Activated B cell treated with CpG ODN at 0.5 μM for 24 hours (primary cell): ENCODE results near the gene DUS3L. TPM values are rescaled to one million over a fixed set of nuclear protein-coding genes. Genes with fewer than 3 reads are reported as not detected.

Source experiments
- ATAC-seq: fragments of 200-7000 bp; cut with Tn5 transposase; one replicate; pipeline ENCODE4 v1.10.0; 2021; ENCODE audit warnings: low read depth, mild to moderate bottlenecking, moderate library complexity
- CTCF ChIA-PET: fragments of 350-600 bp; sonication (Branson Sonifier 250); formaldehyde crosslinking; loops from one replicate; lab custom pipeline; 2021; ENCODE audit warnings: antibody characterized with exemption; lab: Charles Lee
- POLR2A ChIA-PET: fragments of 350-600 bp; sonication (Branson Sonifier 250); formaldehyde crosslinking; loops from one replicate; lab custom pipeline; 2021; ENCODE audit warnings: antibody characterized with exemption; lab: Charles Lee
- DNase-seq: peaks from one replicate; pipeline ENCODE4 v3.0.0; 2022
- H3K27ac Mint-ChIP-seq: one replicate; pipeline ENCODE4 v1.8.0; 2020; ENCODE audit warnings: mixed read lengths
- H3K27me3 Mint-ChIP-seq: one replicate; pipeline ENCODE4 v1.8.0; 2021; ENCODE audit warnings: mixed read lengths
- H3K36me3 Mint-ChIP-seq: one replicate; pipeline ENCODE4 v1.8.0; 2021; ENCODE audit warnings: low read depth, mixed read lengths
- H3K4me1 Mint-ChIP-seq: one replicate; pipeline ENCODE4 v1.8.0; 2021; ENCODE audit warnings: mixed read lengths
- H3K4me3 Mint-ChIP-seq: one replicate; pipeline ENCODE4 v1.8.0; 2020; ENCODE audit warnings: mild to moderate bottlenecking, mixed read lengths
- H3K9me3 Mint-ChIP-seq: one replicate; pipeline ENCODE4 v1.8.0; 2020; ENCODE audit warnings: mixed read lengths
- CTCF ChIP-seq: fragments of 200-600 bp; IDR thresholded peaks from one replicate; pipeline ENCODE4 v1.8.0; 2022; ENCODE audit warnings: antibody characterized with exemption, mild to moderate bottlenecking
- intact Hi-C: fragments of 100-400 bp; cut with micrococcal nuclease; formaldehyde crosslinking; loops from one replicate; pipeline ENCODE4 v1.15.1; 2024
- total RNA-seq: library from RNA; stranded (reverse); gene quantifications from 2 replicates; pipeline ENCODE4 v1.2.3, GENCODE V29; 2022

DUS3L gene
- total RNA-seq, 1 donor from 2014 or later = 89.1 TPM

- ATAC-seq = no peak
- ChIA-PET CTCF (no interaction called here), POLR2A (no interaction called here)
- DNase-seq = no peak
- Mint-ChIP-seq H3K27ac (no peak overlapping the region), H3K9me3 (no peaks in the 10 kb centered on the region), H3K36me3 (no peaks in the 10 kb centered on the region), H3K27me3 (no peaks in the 10 kb centered on the region), H3K4me3 (no peak overlapping the region), H3K4me1 (no peaks in the 10 kb centered on the region)
- intact Hi-C loops = no loop called here
- TF ChIP-seq CTCF = no peak
Measured at GRCh38 chr19:5775668-5776309, 15.2 kb downstream of the DUS3L start.

- H3K4me1 Mint-ChIP-seq = no peaks in the 10 kb centered on the region
- ChIA-PET POLR2A (interaction anchor here (0.7 kb wide), 1 partner anchor 1402 kb away, joined by 4 read pairs; no protein-coding TSS in a partner anchor), CTCF (no interaction called here)
- no peak overlapping the region for H3K4me3 Mint-ChIP-seq
- no peaks in the 10 kb centered on the region for H3K9me3 Mint-ChIP-seq
- H3K27ac Mint-ChIP-seq = no peak overlapping the region
- DNase-seq (no peak), ATAC-seq (no peak)
- no peaks in the 10 kb centered on the region for H3K27me3 Mint-ChIP-seq
- no peak for TF ChIP-seq CTCF
- no peaks in the 10 kb centered on the region for H3K36me3 Mint-ChIP-seq
- intact Hi-C loops = no loop called here
Measured at GRCh38 chr19:5774921-5775320, 16.0 kb downstream of the DUS3L start.

GRCh38 chr19:5773276-5773675, 17.7 kb downstream of the DUS3L start:
- H3K36me3 Mint-ChIP-seq = no peaks in the 10 kb centered on the region
- DNase-seq (no peak), ATAC-seq (no peak)
- no peaks in the 10 kb centered on the region for H3K4me1 Mint-ChIP-seq
- no peak for TF ChIP-seq CTCF
- H3K9me3 Mint-ChIP-seq = no peaks in the 10 kb centered on the region
- POLR2A ChIA-PET = no interaction called here
- H3K4me3 Mint-ChIP-seq = no peak overlapping the region
- H3K27ac Mint-ChIP-seq = no peak overlapping the region
- intact Hi-C loops = no loop called here
- H3K27me3 Mint-ChIP-seq = no peaks in the 10 kb centered on the region
- CTCF ChIA-PET = no interaction called here

GRCh38 chr19:5772416-5772815, 18.5 kb downstream of the DUS3L start:
- ChIA-PET CTCF (no interaction called here), POLR2A (no interaction called here)

GRCh38 chr19:5767949-5768348, 23.0 kb downstream of the DUS3L start:
- no peaks in the 10 kb centered on the region for H3K36me3 Mint-ChIP-seq
- DNase-seq (no peak), ATAC-seq (no peak)
- intact Hi-C loops = no loop called here
- ChIA-PET POLR2A (no interaction called here), CTCF (no interaction called here)
- H3K9me3 Mint-ChIP-seq = no peaks in the 10 kb centered on the region
- no peak for TF ChIP-seq CTCF
- no peak overlapping the region for H3K4me3 Mint-ChIP-seq
- H3K27me3 Mint-ChIP-seq = no peaks in the 10 kb centered on the region
- H3K27ac Mint-ChIP-seq = no peak overlapping the region
- H3K4me1 Mint-ChIP-seq = no peaks in the 10 kb centered on the region

More at GRCh38 chr19:5772416-5772815, 18.5 kb downstream of the DUS3L start:
- no peak for DNase-seq
- intact Hi-C loops = no loop called here
- ATAC-seq = no peak
- Mint-ChIP-seq H3K4me3 (no peak overlapping the region), H3K36me3 (no peaks in the 10 kb centered on the region), H3K4me1 (no peaks in the 10 kb centered on the region), H3K27ac (no peak overlapping the region), H3K27me3 (no peaks in the 10 kb centered on the region), H3K9me3 (no peaks in the 10 kb centered on the region)
- no peak for TF ChIP-seq CTCF
